IMR-90 (cell line): ENCODE results near the gene FAM53B.

Source experiments
- BHLHE40 ChIP-seq: fragments of 150-350 bp; IDR thresholded peaks from 2 replicates; pipeline ENCODE4 v1.6.1; 2016; ENCODE audit warnings: mild to moderate bottlenecking, low read depth, low read length
- CEBPB ChIP-seq: IDR thresholded peaks from 2 replicates; pipeline ENCODE4 v1.6.1; 2012; ENCODE audit warnings: low read depth, low read length, improper control_type of control experiment
- CTCF ChIP-seq: conservative IDR thresholded peaks from 2 replicates; pipeline ENCODE4 v1.5.1; 2012; ENCODE audit warnings: mild to moderate bottlenecking, low read depth, low read length, improper control_type of control experiment
- FOS ChIP-seq: fragments of 150-350 bp; IDR thresholded peaks from 2 replicates; pipeline ENCODE4 v1.6.1; 2016; ENCODE audit warnings: low read depth, low read length
- MAFK ChIP-seq: IDR thresholded peaks from 2 replicates; pipeline ENCODE4 v1.6.1; 2012; ENCODE audit warnings: low read depth, low read length, improper control_type of control experiment
- MXI1 ChIP-seq: IDR thresholded peaks from 2 replicates; pipeline ENCODE4 v1.6.1; 2012; ENCODE audit warnings: low read depth, mild to moderate bottlenecking, low read length, moderate library complexity, borderline replicate concordance
- NFE2L2 ChIP-seq: fragments of 150-350 bp; IDR thresholded peaks from 2 replicates; pipeline ENCODE4 v1.6.1; 2016; ENCODE audit warnings: low read depth, mild to moderate bottlenecking, low read length
- POLR2A ChIP-seq: IDR thresholded peaks from 2 replicates; pipeline ENCODE4 v1.6.1; 2012; ENCODE audit warnings: mild to moderate bottlenecking, low read depth, low read length
- RAD21 ChIP-seq: IDR thresholded peaks from 2 replicates; pipeline ENCODE4 v1.6.1; 2012; ENCODE audit warnings: low read length, improper control_type of control experiment
- RFX5 ChIP-seq: IDR thresholded peaks from 2 replicates; pipeline ENCODE4 v1.8.0; 2012; ENCODE audit warnings: low read depth, mild to moderate bottlenecking, low read length, moderate library complexity

GRCh38 chr10:124648131-124648475 lies 96.1 kb downstream of the FAM53B start:
- TF ChIP-seq CTCF, result no peak
- TF ChIP-seq POLR2A, result no peak
- no peak for TF ChIP-seq CEBPB
- TF ChIP-seq MAFK, result no peak
- TF ChIP-seq BHLHE40, result no peak
- TF ChIP-seq RFX5, result no peak
- TF ChIP-seq RAD21, result no peak
- TF ChIP-seq MXI1, result no peak
- TF ChIP-seq FOS, result no peak
- no peak for TF ChIP-seq NFE2L2
